ENCODE results near the gene MAPK12. TPM values are rescaled to one million over a fixed set of nuclear protein-coding genes. Genes with fewer than 3 reads are reported as not detected.

MAPK12 gene
- total and polyA plus RNA-seq, 2 of the 8 experiments (the other 6 are each of a cell fraction or from before 2014, with no cell fraction given): 17.3 to 20.3 TPM

DNA sequence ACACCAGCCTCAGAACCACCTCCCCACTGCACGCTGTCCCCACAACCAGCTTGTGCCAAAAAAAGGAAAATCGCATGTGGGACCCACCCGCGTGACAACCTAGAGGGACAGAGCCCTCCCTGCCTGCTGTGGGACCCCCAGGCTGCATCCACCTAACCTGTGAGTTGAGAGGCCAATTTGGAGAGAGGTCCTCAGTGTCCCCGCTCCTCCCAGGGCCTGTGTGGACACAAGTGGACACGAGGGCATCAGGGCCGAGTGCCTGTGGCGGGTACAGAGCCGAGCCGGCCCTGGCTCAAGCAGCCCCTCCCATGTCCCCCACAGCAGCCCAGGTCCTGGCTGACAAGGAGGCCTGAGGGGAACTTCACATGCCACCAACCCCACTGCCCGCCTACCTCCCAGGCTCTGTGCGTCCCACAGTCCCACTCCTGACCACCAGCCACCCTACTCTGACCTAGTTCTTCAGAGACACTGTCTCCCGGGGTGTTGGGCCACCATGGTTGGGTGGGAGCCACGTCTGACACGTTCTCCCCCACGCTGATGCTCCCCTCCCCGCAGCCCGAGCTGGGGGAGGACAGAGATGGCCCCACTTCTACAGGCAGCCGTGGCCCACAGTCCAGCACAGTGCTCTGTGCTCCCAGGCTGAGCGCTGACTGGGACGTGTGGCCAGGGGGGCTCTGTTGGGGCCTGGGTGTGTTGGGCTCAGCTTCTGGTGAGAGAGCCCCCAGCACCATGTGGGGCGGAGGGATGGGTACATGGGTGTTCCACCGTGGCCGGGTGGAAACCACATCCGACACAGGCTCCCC lies 41.5 kb downstream of the MAPK12 start (continued):
- TF ChIP-seq RNF2 (IDR thresholded peaks at IDR 0.05; ENCODE audit: borderline replicate concordance, low read depth, low read length, missing control alignments, poor library complexity, severe bottlenecking): no peak
- TF ChIP-seq, protein P1, sequence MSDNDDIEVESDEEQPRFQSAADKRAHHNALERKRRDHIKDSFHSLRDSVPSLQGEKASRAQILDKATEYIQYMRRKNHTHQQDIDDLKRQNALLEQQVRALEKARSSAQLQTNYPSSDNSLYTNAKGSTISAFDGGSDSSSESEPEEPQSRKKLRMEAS (IDR thresholded peaks at IDR 0.05): no peak
- TF ChIP-seq ASH2L (IDR thresholded peaks at IDR 0.05; ENCODE audit: low read length): no peak

All from H1 (cell line).